GM21723 (cell line): ENCODE results near the gene ABCG1.
A peak's percentile ranks its signal among the peaks of the same experiment; 100 is the strongest.

Experiments used
- ATAC-seq: cut with Tn5 transposase; IDR thresholded peaks from one replicate; pipeline ENCODE4 v1.9.1; 2021; ENCODE audit warnings: mild to moderate bottlenecking, moderate library complexity; ENCODE audit not compliant: unreplicated experiment

Gene ABCG1

DNA sequence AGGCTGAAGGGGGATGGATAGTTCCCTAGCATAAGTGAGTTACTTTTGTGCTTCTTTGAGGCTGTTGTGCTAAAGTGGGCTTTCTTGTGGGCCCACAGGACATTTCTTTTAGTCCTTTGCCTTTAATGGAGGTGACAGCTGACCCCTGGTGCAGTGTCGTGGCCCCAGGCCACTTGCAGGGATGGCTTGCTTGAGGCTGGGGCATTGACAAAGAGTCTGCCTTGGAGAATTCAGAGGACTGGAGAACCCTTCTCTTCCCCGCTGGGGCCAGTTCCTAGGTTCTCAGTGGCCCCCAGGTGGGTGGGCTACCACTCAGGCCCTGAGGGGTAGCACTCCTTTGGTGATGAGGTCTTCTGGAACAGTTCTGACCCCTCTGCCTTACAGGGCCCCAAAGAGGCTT is 12.8 kb downstream of the ABCG1 start:
- no peak for ATAC-seq

DNA sequence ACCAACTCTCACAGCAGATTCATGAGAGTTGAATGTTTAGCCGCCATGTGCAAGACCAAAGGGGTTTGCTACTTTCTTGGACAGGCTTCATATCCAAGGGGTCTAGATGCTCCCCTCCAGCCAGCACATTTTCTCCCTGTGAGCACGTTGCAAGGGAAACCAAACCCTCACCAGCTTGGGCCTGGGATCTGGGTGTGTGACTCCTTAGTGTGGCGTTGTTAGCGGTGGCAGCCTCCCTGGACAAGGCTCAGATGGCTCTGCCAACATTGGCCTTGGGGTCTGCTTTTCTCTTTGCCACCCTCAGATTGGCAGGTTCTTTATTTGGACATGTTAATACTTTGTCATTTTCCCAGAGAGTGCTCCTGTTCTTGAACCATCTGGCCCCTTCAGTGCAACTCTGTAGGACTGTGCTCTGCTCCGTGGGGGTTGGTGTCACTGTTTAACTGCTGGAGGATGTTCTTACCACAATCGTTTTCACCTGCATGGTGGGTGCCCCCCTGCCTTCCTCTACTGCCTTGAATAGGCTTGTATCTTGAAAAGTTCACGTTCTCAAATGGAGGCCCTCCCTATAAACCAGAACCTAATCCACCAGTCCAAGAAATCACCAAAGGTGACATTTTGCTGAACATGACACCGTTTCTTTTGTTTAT is 13.4 kb downstream of the ABCG1 start:
- ATAC-seq, result no peak

DNA sequence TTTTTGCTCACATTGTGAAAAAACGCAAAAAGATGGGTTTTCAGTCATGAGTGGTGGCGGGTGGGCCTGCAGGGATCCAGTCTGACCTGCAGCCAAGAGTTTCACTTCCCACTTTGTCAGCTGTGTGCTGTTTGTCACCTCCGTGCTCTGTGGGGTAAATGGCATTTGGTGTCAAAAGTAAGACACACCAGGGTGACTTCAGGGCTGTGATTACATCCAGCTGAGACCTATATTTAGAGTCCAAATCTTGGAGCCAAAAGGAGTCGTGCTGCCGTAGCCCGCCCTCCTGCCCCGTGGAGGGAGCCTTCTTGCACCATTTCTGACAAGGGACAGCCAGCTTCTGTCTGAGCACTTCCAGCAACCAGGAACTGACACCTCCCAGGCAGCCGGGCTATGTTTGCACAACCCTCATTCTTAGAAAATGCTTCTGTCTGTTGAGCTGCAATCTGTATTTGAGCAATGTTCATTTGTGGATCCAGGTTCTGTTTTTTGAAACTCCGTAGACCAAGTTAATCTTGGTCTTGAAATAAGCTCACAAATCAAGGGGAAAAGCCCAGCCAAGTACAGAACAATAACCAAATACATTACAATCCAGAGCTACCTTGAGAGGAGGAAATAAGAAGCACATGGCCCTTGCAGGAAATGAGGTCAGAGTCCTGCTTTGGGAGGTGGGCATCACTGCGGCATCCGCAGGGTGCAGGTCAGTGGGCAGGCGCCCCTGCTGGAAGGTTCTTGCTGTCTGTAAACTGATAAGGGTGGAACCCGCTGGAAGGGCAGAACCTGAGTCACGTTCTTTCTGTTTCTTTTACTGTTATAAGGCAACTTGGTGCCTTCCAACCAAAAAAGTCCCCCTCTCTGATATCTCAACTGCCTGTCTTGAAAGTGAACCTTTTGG is 14.4 kb downstream of the ABCG1 start:
- ATAC-seq, result peak; percentile 59

GRCh38 chr21:42234041-42234440 is 15.1 kb downstream of the ABCG1 start:
- no peak for ATAC-seq

DNA sequence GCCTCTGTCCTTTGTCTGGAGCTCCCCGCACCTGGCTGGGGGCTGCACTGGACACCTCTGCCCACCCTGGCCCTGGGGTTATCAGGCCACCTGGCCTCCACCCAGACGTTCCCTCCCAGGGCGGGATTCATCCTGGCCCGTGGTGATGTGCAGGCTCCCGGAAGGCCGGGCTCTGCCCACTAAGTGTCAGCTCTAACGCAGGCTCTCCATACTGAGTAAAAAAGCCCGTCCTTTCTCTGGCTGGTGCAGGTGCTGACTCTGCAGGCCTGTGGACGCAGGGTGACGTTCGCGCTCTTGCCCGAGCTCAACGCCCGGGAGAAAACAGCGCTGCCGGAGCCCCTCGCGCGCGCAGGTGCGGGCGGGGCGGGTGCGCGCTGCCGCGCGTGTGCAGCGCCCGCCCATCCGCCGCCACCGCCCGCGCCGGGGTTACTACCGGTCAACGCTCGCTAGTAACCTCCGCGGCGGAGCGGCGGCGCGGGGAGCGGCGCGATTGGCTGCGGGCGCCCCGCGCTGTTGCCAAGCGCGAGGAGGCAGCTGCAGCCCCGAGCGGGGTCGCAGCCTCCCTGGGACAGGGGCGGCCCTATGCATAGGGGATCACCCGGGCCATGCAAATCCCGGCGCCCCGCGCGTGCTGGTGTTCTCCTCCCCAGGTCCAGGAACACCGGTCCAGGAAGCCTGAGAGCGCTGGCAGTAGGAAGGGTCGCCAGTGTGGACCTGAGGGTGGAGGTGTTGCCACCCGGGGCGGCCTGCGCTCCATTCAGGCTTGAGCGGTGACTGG is 15.7 kb downstream of the ABCG1 start:
- peak; percentile 32 for ATAC-seq

GRCh38 chr21:42235593-42235992 is 16.7 kb downstream of the ABCG1 start:
- no peak for ATAC-seq

GRCh38 chr21:42236014-42236413 is 17.1 kb downstream of the ABCG1 start:
- no peak for ATAC-seq

GRCh38 chr21:42236693-42237092 is 17.8 kb downstream of the ABCG1 start:
- ATAC-seq, result no peak

DNA sequence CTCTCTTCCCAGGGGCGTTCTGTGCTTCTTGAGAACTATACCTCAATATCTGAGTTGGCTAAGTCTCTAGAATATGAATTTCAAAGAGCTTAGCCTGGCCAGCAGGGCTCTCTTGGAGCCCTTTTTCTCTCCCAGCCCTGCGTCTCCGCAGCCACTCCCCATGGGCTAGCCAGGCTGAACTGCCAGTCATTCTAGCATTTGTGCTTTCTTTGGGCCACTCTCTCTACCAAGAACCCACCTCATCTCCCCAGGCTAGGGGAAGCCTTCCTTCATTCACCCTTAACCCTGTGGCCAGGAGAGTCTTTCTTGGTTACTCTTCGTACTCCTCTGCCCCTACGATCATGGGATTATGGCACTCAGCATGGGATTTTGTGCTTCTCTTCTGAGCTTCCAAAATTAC is 18.2 kb downstream of the ABCG1 start:
- ATAC-seq, result no peak

DNA sequence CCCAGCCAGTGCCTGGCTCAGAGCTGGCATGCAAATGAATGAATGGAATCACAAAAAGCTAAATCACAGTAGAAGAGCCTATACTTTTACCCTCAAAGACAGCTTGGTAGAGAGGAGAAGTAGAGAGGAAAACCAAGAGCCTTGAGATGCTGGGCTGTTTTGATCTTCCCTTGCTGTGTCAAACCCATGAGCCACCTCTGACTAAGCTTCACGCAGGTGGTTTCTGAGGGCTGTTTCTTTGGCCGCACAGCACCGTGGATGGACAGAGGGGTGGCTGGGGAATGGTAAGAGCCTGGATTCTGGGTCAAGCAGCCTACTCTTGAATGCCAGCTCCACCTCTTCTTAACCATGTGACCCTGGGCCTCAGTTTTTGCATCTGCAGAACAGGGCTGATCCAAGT is 18.6 kb downstream of the ABCG1 start:
- ATAC-seq, result no peak

DNA sequence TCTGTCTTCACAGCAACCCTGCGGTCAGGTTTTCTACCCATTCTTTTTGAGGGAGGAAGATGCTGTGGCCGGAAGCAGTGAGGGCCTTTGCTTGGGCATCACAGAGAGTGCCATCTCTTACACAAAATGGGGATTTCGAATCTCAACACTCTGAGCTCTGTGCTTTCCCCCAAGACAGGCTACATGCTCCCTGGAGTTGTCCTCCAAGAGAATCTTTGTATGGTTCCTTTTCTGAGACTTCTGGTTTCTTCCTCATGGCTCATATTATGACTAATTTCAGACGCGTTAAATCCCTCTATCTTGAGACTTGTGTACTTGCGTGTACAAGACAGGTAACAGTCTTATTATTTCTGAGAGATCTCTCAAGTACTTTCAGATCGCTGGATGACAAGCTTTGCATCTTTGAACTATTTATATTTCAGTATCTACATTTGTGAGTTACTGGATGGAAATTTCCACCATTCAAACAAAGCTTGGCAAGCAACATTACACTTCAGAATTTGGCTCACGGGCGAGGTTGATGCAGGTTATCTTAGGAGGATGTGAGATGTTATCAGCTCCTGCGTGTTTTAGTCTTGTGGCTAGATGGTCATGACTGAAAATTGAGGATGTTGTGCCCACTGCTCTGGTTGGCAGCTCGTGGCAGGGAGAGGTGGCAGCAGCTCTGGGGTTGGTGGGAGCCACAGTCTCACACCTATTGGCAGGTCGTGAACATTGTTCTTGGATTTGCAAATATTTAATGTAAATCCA is 19.4 kb downstream of the ABCG1 start:
- no peak for ATAC-seq

DNA sequence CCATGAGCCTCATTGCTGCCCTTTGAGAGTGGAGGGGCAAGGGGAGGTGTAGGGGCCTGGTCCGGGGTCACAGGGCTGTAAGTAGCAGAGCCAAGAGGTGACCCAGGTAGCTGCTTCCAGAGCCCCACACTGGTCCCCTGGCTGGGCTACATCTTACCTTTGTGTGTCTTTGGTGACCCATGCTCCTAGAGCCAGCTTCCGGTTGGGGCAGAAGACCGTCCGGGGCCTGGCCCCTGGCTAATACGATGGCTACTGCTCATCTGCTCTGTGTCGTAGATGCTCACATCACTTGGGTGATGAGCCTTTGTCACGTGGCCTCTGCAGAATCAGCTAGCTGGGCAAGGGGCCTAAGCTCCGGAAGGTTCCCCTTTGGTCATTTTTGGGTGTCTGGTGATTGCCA is 20.6 kb downstream of the ABCG1 start:
- no peak for ATAC-seq

DNA sequence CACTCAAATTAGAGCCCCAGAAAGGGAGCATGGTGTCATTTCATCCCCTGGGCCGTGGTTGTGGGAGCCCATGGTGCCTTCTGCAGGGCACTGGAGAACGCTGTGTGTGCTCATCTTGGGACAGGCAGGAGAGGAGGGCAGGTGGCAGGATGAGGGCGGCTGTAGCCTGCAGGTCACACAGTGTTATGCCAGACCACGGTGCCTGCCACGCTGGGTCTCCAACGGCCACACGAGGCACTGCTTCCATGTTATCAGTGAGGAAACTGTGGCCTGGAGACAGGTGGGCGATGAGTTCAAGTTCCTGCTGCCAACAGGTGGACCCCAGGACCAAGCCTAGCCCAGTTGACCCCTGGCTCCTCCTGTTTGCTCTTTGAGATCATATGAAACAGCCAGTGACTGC is 21.0 kb downstream of the ABCG1 start:
- no peak for ATAC-seq

- ATAC-seq, result no peak
Observed at GRCh38 chr21:42242611-42243010, 23.7 kb downstream of the ABCG1 start.

DNA sequence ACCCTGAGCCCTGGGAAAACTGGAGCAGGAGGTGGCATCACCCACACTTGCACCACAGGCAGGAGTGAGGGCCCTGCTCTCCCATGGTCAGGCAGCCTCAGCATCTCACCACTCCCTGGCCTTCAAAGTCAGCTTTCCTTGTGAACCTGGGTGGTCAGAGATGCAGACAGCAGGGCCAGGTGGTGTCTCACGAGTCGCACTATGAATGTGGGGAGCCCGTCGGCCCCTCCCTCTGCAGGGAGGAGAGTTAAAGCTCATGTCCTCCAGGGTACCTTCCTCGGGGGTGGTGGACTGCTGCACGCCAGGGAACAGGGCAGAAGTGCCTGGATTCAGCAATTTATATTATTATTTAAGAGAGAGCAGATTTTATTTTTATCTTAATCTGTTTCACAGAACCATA is 24.1 kb downstream of the ABCG1 start:
- ATAC-seq, result no peak

DNA sequence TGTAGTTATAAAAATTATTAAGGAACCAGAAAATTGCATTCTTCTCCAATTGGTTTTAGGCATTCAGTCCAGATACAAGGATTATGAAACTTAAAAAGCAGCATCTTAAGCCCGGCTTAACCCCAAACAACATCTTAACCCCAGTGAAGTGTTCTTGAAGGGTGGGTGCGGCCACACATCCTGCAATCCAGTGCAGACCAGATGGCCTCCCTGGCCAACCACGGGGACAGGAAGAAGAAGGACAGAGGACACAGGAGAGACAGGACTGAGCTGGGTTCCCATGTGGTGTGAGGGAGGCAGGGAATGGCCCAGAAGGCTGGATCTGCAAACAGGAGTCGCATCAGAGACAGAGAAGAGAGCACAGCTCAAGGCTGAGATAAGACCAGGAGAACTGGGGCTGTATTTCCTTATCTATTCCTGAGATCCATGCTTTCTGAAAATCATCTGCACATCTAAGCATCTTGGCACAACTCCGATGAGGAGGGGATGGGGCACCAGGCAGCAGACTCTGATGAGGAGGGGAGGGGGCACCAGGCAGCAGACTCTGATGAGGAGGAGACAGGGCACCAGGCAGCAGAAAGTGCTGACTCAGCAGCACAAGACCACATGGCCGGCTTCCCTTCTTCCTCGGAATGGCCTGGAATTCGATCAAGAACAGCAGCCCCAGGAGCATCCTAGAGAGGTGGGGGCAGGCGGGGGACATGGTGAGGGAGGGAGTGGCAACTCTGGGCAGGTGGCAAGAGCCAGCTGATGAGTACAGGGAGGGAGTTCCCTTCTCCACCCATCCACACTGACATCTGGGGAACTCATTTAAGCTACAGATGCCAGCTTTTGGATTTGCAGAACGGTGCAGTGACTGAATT is 26.6 kb downstream of the ABCG1 start:
- no peak for ATAC-seq

DNA sequence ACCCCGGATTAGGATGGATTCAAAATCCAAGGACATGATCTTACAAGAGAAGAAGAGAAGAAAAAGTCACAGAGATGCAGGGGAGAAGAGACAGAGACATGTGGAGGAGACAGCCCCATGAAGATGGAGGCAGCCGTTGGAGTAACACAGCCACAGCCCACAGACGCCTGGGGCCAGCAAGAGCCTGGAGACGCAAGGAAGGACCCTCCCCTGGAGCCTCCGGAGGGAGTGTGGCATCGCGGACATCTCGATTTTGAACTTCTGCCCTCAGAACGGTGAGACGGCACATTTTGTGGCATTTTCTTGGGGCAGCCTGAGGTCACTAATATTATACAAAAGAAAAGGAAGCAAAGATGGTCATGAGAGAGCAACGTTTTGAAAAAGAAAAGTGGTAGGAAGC is 28.8 kb downstream of the ABCG1 start:
- no peak for ATAC-seq

DNA sequence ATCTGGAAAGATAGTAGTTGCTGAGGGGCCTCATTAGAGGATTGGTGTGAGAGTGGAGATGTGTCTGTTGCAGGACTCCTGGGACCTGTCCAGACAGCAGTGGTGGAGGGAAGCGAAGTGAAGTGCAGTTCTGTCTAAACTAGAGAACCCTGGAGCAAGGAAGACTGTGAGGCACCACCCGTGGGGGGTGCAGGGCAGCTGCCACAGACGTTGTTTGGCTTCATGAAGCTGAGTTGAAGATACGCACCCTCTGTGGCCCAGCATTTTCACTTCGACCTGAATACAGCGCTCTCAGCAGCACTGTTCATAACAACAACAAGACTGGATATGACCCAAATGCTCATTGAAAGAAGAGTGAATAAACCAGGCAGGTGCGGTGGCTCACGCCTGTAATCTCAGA is 29.3 kb downstream of the ABCG1 start:
- no peak for ATAC-seq

- peak; percentile 88 for ATAC-seq
Observed at GRCh38 chr21:42248783-42249597, 30.1 kb downstream of the ABCG1 start.
